K562 (cell line): ENCODE data around the gene LRFN2. TPM values are rescaled to one million over a fixed set of nuclear protein-coding genes. Genes with fewer than 3 reads are reported as not detected.

Experiments used
- ATAC-seq: fragments of 200-7000 bp; cut with Tn5 transposase; 3 replicates; pipeline ENCODE4 v1.9.1; 2020; ENCODE audit warnings: moderate library complexity
- BruUV-seq: library from RNA; stranded (reverse); fragments of 400-500 nt; replicated peaks from 2 replicates; lab custom pipeline; 2021; lab: Mats Ljungman, UMichigan
- CTCF ChIA-PET: fragments of 300-600 bp; formaldehyde crosslinking; extraction: SDS; loops from one replicate; lab custom pipeline; 2021; ENCODE audit warnings: low intra/inter-chr PET ratio; lab: Yijun Ruan, JAX
- POLR2A ChIA-PET: fragments of 300-600, 350-650 bp; sonication (Branson Sonifier 250); formaldehyde crosslinking; extraction: SDS; loops from one replicate; lab custom pipeline; 2021; ENCODE audit warnings: antibody characterized with exemption, inconsistent platforms; lab: Yijun Ruan, JAX
- DNase-seq, 4 experiments: peaks; one replicate each; pipeline versions ENCODE4 v3.0.0 to v3.0.0-alpha.2; 2011 to 2018; ENCODE audit warnings: low spot score in 3 of 4, mixed read lengths in 3 of 4; ENCODE audit errors: extremely low read depth in 1 of 4
- FAIRE-seq: peaks from 2 replicates; lab custom pipeline; 2011; peaks lifted over from hg19 to GRCh38; lab: Jason Lieb, UNC
- H2AFZ ChIP-seq: 2 replicates; pipeline ENCODE4 v1.6.0; 2011; ENCODE audit warnings: low read depth, low read length, control low read depth, inconsistent platforms
- H3K27ac ChIP-seq: fragments of 200-600 bp; 3 replicates; pipeline ENCODE4 v1.8.0; 2011; ENCODE audit warnings: low read depth, mild to moderate bottlenecking, control low read depth, inconsistent platforms, low read length, moderate library complexity, mixed read lengths; ENCODE audit errors: extremely low read depth
- H3K27me3 ChIP-seq, 2 experiments: fragments of 300-600 bp in 1 of 2; 2 replicates in 1 of 2; 3 replicates in 1 of 2; pipeline versions ENCODE4 v1.6.0 to v1.8.0; 2011; ENCODE audit warnings: inconsistent platforms in 2 of 2, low read length in 2 of 2, mild to moderate bottlenecking in 1 of 2, mixed read lengths in 1 of 2, moderate library complexity in 1 of 2; ENCODE audit not compliant: control insufficient read depth in 2 of 2, insufficient read depth in 2 of 2
- H3K36me3 ChIP-seq: fragments of 300-600 bp; 3 replicates; pipeline ENCODE4 v1.8.0; 2011; ENCODE audit warnings: mild to moderate bottlenecking, low read length, inconsistent platforms; ENCODE audit not compliant: control insufficient read depth, insufficient read depth
- H3K4me1 ChIP-seq, 2 experiments: fragments of 200-600 bp in 1 of 2; replicated peaks in 1 of 2; 2 replicates in 1 of 2; 3 replicates in 1 of 2; pipeline versions ENCODE4 v1.5.1 to v1.8.0; 2011; ENCODE audit warnings: inconsistent platforms in 2 of 2, low read length in 2 of 2, mild to moderate bottlenecking in 1 of 2, mixed read lengths in 1 of 2, moderate library complexity in 1 of 2; ENCODE audit not compliant: control insufficient read depth in 2 of 2, insufficient read depth in 2 of 2
- H3K4me2 ChIP-seq: 2 replicates; pipeline ENCODE4 v1.6.1; 2011; ENCODE audit warnings: low read length, control low read depth, inconsistent platforms, mixed read lengths; ENCODE audit not compliant: insufficient read depth
- H3K4me3 ChIP-seq: fragments of 200-600 bp; sonication (generic), shearing (Covaris generic); 2 replicates; pipeline ENCODE4 v1.5.1; 2016; ENCODE audit warnings: control low read depth, inconsistent platforms
- H3K79me2 ChIP-seq: fragments of 200-600 bp; 3 replicates; pipeline ENCODE4 v1.8.0; 2011; ENCODE audit warnings: low read length, inconsistent platforms; ENCODE audit not compliant: control insufficient read depth, insufficient read depth
- H3K9ac ChIP-seq, 2 experiments: 2 replicates each; pipeline versions ENCODE4 v1.6.0 to v1.6.1; 2011; ENCODE audit warnings: low read depth in 2 of 2, low read length in 2 of 2, control low read depth in 1 of 2, inconsistent platforms in 1 of 2, mild to moderate bottlenecking in 1 of 2, mixed read lengths in 1 of 2; ENCODE audit not compliant: insufficient read depth in 1 of 2
- H3K9me1 ChIP-seq: one replicate; pipeline ENCODE4 v1.6.0; 2011; ENCODE audit warnings: inconsistent platforms, mild to moderate bottlenecking, low read length, moderate library complexity; ENCODE audit not compliant: control insufficient read depth, insufficient read depth
- H3K9me3 ChIP-seq: replicated peaks from 2 replicates; pipeline ENCODE4 v1.5.1; 2011; ENCODE audit warnings: low read depth, low read length, inconsistent platforms; ENCODE audit not compliant: control insufficient read depth, insufficient read depth
- H4K20me1 ChIP-seq: replicated peaks from 2 replicates; pipeline ENCODE4 v1.6.1; 2011; ENCODE audit warnings: low read length, inconsistent platforms, mixed read lengths; ENCODE audit not compliant: control insufficient read depth, insufficient read depth
- BRCA1 ChIP-seq, 2 experiments: fragments of 450-650 bp in 1 of 2; sonication (generic) in 1 of 2; formaldehyde crosslinking in 1 of 2; IDR thresholded peaks; 2 replicates each; pipeline versions ENCODE4 v1.5.0 to v1.6.1; 2017 to 2020; ENCODE audit warnings: mild to moderate bottlenecking in 1 of 2, missing genetic modification reagents in 1 of 2
- BRF1 ChIP-seq: IDR thresholded peaks from 3 replicates; pipeline ENCODE4 v1.6.1; 2011; ENCODE audit warnings: borderline replicate concordance, mild to moderate bottlenecking; ENCODE audit not compliant: insufficient read length; ENCODE audit errors: extremely low read depth
- C11orf30 ChIP-seq: fragments of 450-650 bp; IDR thresholded peaks from 2 replicates; pipeline ENCODE4 v1.6.1; 2016; ENCODE audit warnings: low read depth, mild to moderate bottlenecking
- EZH2 ChIP-seq: IDR thresholded peaks from 2 replicates; pipeline ENCODE4 v1.6.1; 2012; ENCODE audit warnings: low read depth, mild to moderate bottlenecking, inconsistent platforms, low read length, borderline replicate concordance
- RBM22 ChIP-seq: fragments of 200-400 bp; formaldehyde crosslinking; IDR thresholded peaks from 2 replicates; pipeline ENCODE4 v1.6.1; 2018; ENCODE audit warnings: low read length, low read depth; ENCODE audit not compliant: poor library complexity, severe bottlenecking
- TARDBP ChIP-seq: fragments of 450-650 bp; IDR thresholded peaks from 2 replicates; pipeline ENCODE4 v1.6.1; 2016
- ZNF436 ChIP-seq: fragments of 250-450, 450-650 bp; sonication (Bioruptor Pico); formaldehyde crosslinking; IDR thresholded peaks from 2 replicates; pipeline ENCODE4 v1.7.0; 2020; ENCODE audit warnings: mild to moderate bottlenecking
- ZNF79 ChIP-seq: fragments of 250-450 bp; sonication (Bioruptor Pico); IDR thresholded peaks from 2 replicates; pipeline ENCODE4 v1.4.0; 2020; ENCODE audit warnings: low read depth, mild to moderate bottlenecking, moderate library complexity
- WGBS: fragments of 100-300 bp; shearing (Covaris generic); methylation state at CpG from one replicate; pipeline ENCODE4 v1.1.6; 2016; ENCODE audit warnings: low coverage, mixed read lengths; ENCODE audit not compliant: insufficient coverage; ENCODE audit errors: missing lambda C conversion rate; 5-methylcytosine and 5-hydroxymethylcytosine counted together
- in situ Hi-C: fragments of 300-500 bp; cut with MboI; formaldehyde crosslinking; loops from 4 replicates; pipeline ENCODE4 v1.15.0; 2018; ENCODE audit warnings: inconsistent platforms, mixed read lengths
- intact Hi-C: fragments of 100-400 bp; cut with micrococcal nuclease; formaldehyde crosslinking; loops from 2 replicates; pipeline ENCODE4 v1.14.2; 2022
- polyA plus RNA-seq, 8 experiments: library from polyadenylated mRNA; depleted of rRNA in 4 of 8; stranded (reverse) in 5 of 8; unstranded in 3 of 8; fragments of >200 nt; fragmentation: Nextera tagmentation in 2 of 8; fragmentation: Illumina TruSeq in 1 of 8; extraction: Ambion mirVana in 2 of 8; extraction: Trizol in 1 of 8; gene quantifications; 2 replicates each; pipeline versions ENCODE4 v1.2.1 to v1.2.3, GENCODE V29; 2011 to 2014; ENCODE audit warnings: inconsistent platforms in 1 of 8, missing spikeins in 1 of 8
- total RNA-seq, 7 experiments: library from RNA; depleted of rRNA in 6 of 7; stranded (reverse); fragments of >200 nt in 6 of 7; fragmentation: Illumina TruSeq in 2 of 7; extraction: Trizol in 2 of 7; gene quantifications; 2 replicates each; pipeline versions ENCODE4 v1.2.1 to v1.2.3, GENCODE V29; 2011 to 2021; ENCODE audit warnings: low replicate concordance in 1 of 7
- TF ChIP-seq, protein P1 (sequence below): fragments of 250-450 bp; sonication (Bioruptor Pico); IDR thresholded peaks from 2 replicates; pipeline ENCODE4 v1.4.0; 2020; ENCODE audit warnings: mild to moderate bottlenecking, moderate library complexity, borderline replicate concordance
- TF ChIP-seq, protein P2 (sequence below): fragments of 250-450 bp; sonication (Bioruptor Pico); IDR thresholded peaks from 2 replicates; pipeline ENCODE4 v1.4.0; 2020; ENCODE audit warnings: mild to moderate bottlenecking, moderate library complexity
- TF ChIP-seq, protein P3 (sequence below), 3 experiments: fragments of 200-800 bp in 1 of 3; sonication (Bioruptor generic) in 1 of 3; sonication (generic) in 1 of 3; formaldehyde crosslinking in 1 of 3; IDR thresholded peaks; 2 replicates each; pipeline versions ENCODE4 v1.6.1 to v1.8.0; 2016 to 2022; ENCODE audit warnings: mild to moderate bottlenecking in 2 of 3, missing compliant biosample characterization in 2 of 3, missing genetic modification characterization in 2 of 3, missing genetic modification reagents in 1 of 3
- TF ChIP-seq, protein P4 (sequence below): fragments of 250-450 bp; sonication (Bioruptor Pico); IDR thresholded peaks from 2 replicates; pipeline ENCODE4 v1.9.0; 2021; ENCODE audit warnings: mild to moderate bottlenecking
- TF ChIP-seq, protein P5 (sequence below): fragments of 250-450 bp; sonication (Bioruptor Pico); IDR thresholded peaks from 2 replicates; pipeline ENCODE4 v1.4.0; 2020
- TF ChIP-seq, protein P6 (sequence below): fragments of 450-650 bp; IDR thresholded peaks from 2 replicates; pipeline ENCODE4 v1.6.1; 2016; ENCODE audit warnings: missing biosample characterization, missing genetic modification characterization

Gene LRFN2
- total and polyA plus RNA-seq, 9 of the 15 experiments (the other 6 are each of a cell fraction or from before 2014, with no cell fraction given) = not detected

DNA sequence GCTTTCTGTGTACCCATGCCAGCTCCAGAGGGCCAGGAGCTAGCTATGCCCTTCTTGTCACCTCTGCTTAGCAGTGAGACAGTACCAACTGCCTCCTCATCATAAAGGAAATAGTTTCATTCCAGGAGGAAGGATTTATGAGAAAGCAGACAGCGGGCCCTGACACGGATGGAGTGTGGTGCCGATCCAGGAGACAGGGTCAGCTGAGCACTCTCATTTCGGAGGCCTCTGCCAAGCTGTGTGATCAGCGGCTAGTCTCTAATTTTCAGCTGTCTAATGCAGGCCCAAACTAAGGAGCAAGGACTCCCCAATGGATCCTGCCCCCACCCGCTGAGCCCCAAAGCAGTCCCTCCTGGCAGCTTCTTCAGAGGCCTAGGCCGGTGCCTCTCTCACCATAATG, 103.1 kb downstream of the LRFN2 start:
- H4K20me1 ChIP-seq = no peaks in the 10 kb centered on the region; the same call in none of the 2 replicates
- H3K36me3 ChIP-seq = no peaks in the 10 kb centered on the region
- in situ Hi-C loops = no loop called here
- H3K9me1 ChIP-seq = no peaks in the 10 kb centered on the region
- 0% methylated on average over 7 of the region's 7 CpGs for whole genome bisulfite sequencing
- ATAC-seq (no peak), FAIRE-seq (no peak), DNase-seq (no peak)
- BruUV-seq = no TSS peak
- intact Hi-C loops = no loop called here
- no peak overlapping the region for H3K4me2 ChIP-seq
- no peaks in the 10 kb centered on the region for H3K79me2 ChIP-seq
- no peak overlapping the region for H3K27ac ChIP-seq
- CTCF ChIA-PET = no interaction called here
- no peak overlapping the region for H3K4me3 ChIP-seq
- H2AFZ ChIP-seq = no peak overlapping the region
- POLR2A ChIA-PET = no interaction called here
- H3K27me3 ChIP-seq = peaks cover 3 to 28% of the 10 kb centered on the region in 2 experiments; a peak in 4 of 5 replicates
- H3K9ac ChIP-seq = no peak overlapping the region
- H3K9me3 ChIP-seq = no peaks in the 10 kb centered on the region
- H3K4me1 ChIP-seq = no peaks in the 10 kb centered on the region
- TF ChIP-seq ZNF79 (CRISPR knock-in tag) = no peak
- TF ChIP-seq, protein P1, sequence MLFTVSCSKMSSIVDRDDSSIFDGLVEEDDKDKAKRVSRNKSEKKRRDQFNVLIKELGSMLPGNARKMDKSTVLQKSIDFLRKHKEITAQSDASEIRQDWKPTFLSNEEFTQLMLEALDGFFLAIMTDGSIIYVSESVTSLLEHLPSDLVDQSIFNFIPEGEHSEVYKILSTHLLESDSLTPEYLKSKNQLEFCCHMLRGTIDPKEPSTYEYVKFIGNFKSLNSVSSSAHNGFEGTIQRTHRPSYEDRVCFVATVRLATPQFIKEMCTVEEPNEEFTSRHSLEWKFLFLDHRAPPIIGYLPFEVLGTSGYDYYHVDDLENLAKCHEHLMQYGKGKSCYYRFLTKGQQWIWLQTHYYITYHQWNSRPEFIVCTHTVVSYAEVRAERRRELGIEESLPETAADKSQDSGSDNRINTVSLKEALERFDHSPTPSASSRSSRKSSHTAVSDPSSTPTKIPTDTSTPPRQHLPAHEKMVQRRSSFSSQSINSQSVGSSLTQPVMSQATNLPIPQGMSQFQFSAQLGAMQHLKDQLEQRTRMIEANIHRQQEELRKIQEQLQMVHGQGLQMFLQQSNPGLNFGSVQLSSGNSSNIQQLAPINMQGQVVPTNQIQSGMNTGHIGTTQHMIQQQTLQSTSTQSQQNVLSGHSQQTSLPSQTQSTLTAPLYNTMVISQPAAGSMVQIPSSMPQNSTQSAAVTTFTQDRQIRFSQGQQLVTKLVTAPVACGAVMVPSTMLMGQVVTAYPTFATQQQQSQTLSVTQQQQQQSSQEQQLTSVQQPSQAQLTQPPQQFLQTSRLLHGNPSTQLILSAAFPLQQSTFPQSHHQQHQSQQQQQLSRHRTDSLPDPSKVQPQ (CRISPR knock-in tag) = no peak
- TF ChIP-seq C11orf30 = no peak
- TF ChIP-seq, protein P2, sequence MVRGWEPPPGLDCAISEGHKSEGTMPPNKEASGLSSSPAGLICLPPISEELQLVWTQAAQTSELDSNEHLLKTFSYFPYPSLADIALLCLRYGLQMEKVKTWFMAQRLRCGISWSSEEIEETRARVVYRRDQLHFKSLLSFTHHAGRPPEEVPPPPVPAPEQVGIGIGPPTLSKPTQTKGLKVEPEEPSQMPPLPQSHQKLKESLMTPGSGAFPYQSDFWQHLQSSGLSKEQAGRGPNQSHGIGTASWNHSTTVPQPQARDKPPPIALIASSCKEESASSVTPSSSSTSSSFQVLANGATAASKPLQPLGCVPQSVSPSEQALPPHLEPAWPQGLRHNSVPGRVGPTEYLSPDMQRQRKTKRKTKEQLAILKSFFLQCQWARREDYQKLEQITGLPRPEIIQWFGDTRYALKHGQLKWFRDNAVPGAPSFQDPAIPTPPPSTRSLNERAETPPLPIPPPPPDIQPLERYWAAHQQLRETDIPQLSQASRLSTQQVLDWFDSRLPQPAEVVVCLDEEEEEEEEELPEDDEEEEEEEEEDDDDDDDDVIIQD (CRISPR knock-in tag) = no peak
- TF ChIP-seq, protein P3, sequence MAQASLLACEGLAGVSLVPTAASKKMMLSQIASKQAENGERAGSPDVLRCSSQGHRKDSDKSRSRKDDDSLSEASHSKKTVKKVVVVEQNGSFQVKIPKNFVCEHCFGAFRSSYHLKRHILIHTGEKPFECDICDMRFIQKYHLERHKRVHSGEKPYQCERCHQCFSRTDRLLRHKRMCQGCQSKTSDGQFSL (CRISPR knock-in tag; IDR thresholded peaks at IDR 0.05) = no peak
- TF ChIP-seq, protein P3 (tag; IDR thresholded peaks at IDR 0.05) = no peak
- no peak for TF ChIP-seq BRF1
- TF ChIP-seq, protein P4, sequence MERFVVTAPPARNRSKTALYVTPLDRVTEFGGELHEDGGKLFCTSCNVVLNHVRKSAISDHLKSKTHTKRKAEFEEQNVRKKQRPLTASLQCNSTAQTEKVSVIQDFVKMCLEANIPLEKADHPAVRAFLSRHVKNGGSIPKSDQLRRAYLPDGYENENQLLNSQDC (CRISPR knock-in tag) = no peak
- TF ChIP-seq EZH2 = no peak
- TF ChIP-seq ZNF436 (CRISPR knock-in tag) = no peak
- TF ChIP-seq, protein P5, sequence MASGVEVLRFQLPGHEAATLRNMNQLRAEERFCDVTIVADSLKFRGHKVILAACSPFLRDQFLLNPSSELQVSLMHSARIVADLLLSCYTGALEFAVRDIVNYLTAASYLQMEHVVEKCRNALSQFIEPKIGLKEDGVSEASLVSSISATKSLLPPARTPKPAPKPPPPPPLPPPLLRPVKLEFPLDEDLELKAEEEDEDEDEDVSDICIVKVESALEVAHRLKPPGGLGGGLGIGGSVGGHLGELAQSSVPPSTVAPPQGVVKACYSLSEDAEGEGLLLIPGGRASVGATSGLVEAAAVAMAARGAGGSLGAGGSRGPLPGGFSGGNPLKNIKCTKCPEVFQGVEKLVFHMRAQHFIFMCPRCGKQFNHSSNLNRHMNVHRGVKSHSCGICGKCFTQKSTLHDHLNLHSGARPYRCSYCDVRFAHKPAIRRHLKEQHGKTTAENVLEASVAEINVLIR (CRISPR knock-in tag) = no peak
- TF ChIP-seq RBM22 = no peak
- TF ChIP-seq TARDBP = no peak
- TF ChIP-seq, protein P6, sequence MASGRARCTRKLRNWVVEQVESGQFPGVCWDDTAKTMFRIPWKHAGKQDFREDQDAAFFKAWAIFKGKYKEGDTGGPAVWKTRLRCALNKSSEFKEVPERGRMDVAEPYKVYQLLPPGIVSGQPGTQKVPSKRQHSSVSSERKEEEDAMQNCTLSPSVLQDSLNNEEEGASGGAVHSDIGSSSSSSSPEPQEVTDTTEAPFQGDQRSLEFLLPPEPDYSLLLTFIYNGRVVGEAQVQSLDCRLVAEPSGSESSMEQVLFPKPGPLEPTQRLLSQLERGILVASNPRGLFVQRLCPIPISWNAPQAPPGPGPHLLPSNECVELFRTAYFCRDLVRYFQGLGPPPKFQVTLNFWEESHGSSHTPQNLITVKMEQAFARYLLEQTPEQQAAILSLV (tag) = no peak
- no peak for TF ChIP-seq BRCA1 (IDR thresholded peaks at IDR 0.05)
- no peak for TF ChIP-seq BRCA1 (CRISPR knock-in tag; IDR thresholded peaks at IDR 0.05)
